Peyer's patch (tissue), 4 donors: Measurements from ENCODE around the gene PLCH1. TPM values are rescaled to one million over a fixed set of nuclear protein-coding genes. Genes with fewer than 3 reads are reported as not detected.

Experiments used
- DNase-seq, 3 donors: peaks; one replicate each; pipeline ENCODE4 v3.0.0-alpha.2; 2017 to 2019
- H3K27ac ChIP-seq, 4 donors: fragments of 200-600 bp; sonication (generic); one replicate each; pipeline ENCODE4 v1.5.1; 2016 to 2019
- H3K27me3 ChIP-seq, 2 donors: fragments of 200-600 bp; sonication (generic); one replicate each; pipeline ENCODE4 v1.5.1; 2019
- H3K36me3 ChIP-seq, 3 donors: fragments of 200-600 bp; sonication (generic); one replicate each; pipeline ENCODE4 v1.5.1; 2016 to 2019
- H3K4me1 ChIP-seq, 4 donors: fragments of 200-600 bp; sonication (generic); one replicate each; pipeline ENCODE4 v1.5.1; 2016 to 2019
- H3K4me3 ChIP-seq, 4 donors: fragments of 200-600 bp; sonication (generic); 1 replicate in 3 of 4; 2 replicates in 1 of 4; pipeline ENCODE4 v1.5.1; 2016 to 2019; ENCODE audit warnings: mild to moderate bottlenecking in 1 of 4
- H3K9me3 ChIP-seq, 4 donors: fragments of 200-600 bp; sonication (generic); one replicate each; pipeline ENCODE4 v1.5.1; 2016 to 2019; ENCODE audit warnings: mild to moderate bottlenecking in 1 of 4
- CTCF ChIP-seq, 6 experiments: fragments of 450-650 bp in 4 of 6; fragments of 200-600 bp in 2 of 6; sonication (generic) in 1 of 6; IDR thresholded peaks; one replicate each; pipeline ENCODE4 v1.5.1; 2017 to 2019; ENCODE audit warnings: antibody characterized with exemption in 6 of 6, mild to moderate bottlenecking in 3 of 6, moderate library complexity in 1 of 6
- POLR2A ChIP-seq, 2 donors: fragments of 450-650 bp; IDR thresholded peaks; one replicate each; pipeline ENCODE4 v1.5.1; 2017; ENCODE audit warnings: antibody characterized with exemption in 2 of 2, mild to moderate bottlenecking in 2 of 2, moderate library complexity in 2 of 2
- total RNA-seq, 4 donors: library from RNA; depleted of rRNA; stranded (reverse); fragments of >200 nt; gene quantifications; one replicate each; pipeline ENCODE4 v1.1.0, GENCODE V29; 2016

PLCH1 gene
- total RNA-seq, 4 donors from 2014 or later: 8.3 to 19.1 (median 12.7) TPM

- Histone ChIP-seq H3K27me3 (no peaks in the 10 kb centered on the region), H3K9me3 (no peaks in the 10 kb centered on the region), H3K36me3 (no peaks in the 10 kb centered on the region), H3K27ac (no peak overlapping the region), H3K4me1 (no peaks in the 10 kb centered on the region), H3K4me3 (no peak overlapping the region)
- no peak for TF ChIP-seq CTCF (IDR thresholded peaks at IDR 0.05)
- TF ChIP-seq POLR2A (IDR thresholded peaks at IDR 0.05): no peak
- DNase-seq: no peak
Measured at GRCh38 chr3:155417119-155417517, 327.8 kb downstream of the PLCH1 start.

GRCh38 chr3:155416500-155417118, 328.3 kb downstream of the PLCH1 start:
- TF ChIP-seq POLR2A (IDR thresholded peaks at IDR 0.05) (no peak), CTCF (IDR thresholded peaks at IDR 0.05) (no peak)
- no peak for DNase-seq
- H3K36me3 ChIP-seq: no peaks in the 10 kb centered on the region

GRCh38 chr3:155412904-155413303, 332.0 kb downstream of the PLCH1 start:
- H3K27ac ChIP-seq: no peak overlapping the region
- no peak overlapping the region for H3K4me3 ChIP-seq
- H3K4me1 ChIP-seq: no peaks in the 10 kb centered on the region
- H3K36me3 ChIP-seq: no peaks in the 10 kb centered on the region
- H3K9me3 ChIP-seq: no peaks in the 10 kb centered on the region
- no peak for TF ChIP-seq CTCF (IDR thresholded peaks at IDR 0.05)
- no peak for TF ChIP-seq POLR2A (IDR thresholded peaks at IDR 0.05)
- DNase-seq: no peak
- no peaks in the 10 kb centered on the region for H3K27me3 ChIP-seq

More at GRCh38 chr3:155416500-155417118, 328.3 kb downstream of the PLCH1 start:
- Histone ChIP-seq H3K4me1 (no peaks in the 10 kb centered on the region), H3K9me3 (no peaks in the 10 kb centered on the region), H3K27ac (no peak overlapping the region), H3K27me3 (no peaks in the 10 kb centered on the region), H3K4me3 (no peak overlapping the region)

- no peak overlapping the region for H3K27ac ChIP-seq
- no peaks in the 10 kb centered on the region for H3K9me3 ChIP-seq
- H3K27me3 ChIP-seq: no peaks in the 10 kb centered on the region
- H3K4me1 ChIP-seq: no peaks in the 10 kb centered on the region
- H3K4me3 ChIP-seq: no peak overlapping the region
- TF ChIP-seq POLR2A (IDR thresholded peaks at IDR 0.05) (no peak), CTCF (IDR thresholded peaks at IDR 0.05) (no peak)
- DNase-seq: no peak
- no peaks in the 10 kb centered on the region for H3K36me3 ChIP-seq
Measured at GRCh38 chr3:155411500-155412223, 333.2 kb downstream of the PLCH1 start.

- Histone ChIP-seq H3K27ac (no peak overlapping the region), H3K4me3 (no peak overlapping the region), H3K9me3 (no peaks in the 10 kb centered on the region), H3K27me3 (no peaks in the 10 kb centered on the region), H3K36me3 (no peaks in the 10 kb centered on the region), H3K4me1 (no peaks in the 10 kb centered on the region)
- no peak for DNase-seq
- TF ChIP-seq CTCF (IDR thresholded peaks at IDR 0.05) (no peak), POLR2A (IDR thresholded peaks at IDR 0.05) (no peak)
Measured at GRCh38 chr3:155409336-155409735, 335.5 kb downstream of the PLCH1 start.
